ENCODE data around the gene UBE2R2.

- TF ChIP-seq MXI1 (conservative IDR thresholded peaks at IDR 0.05; ENCODE audit: poor library complexity, severe bottlenecking) (no peak), EZH2 (IDR thresholded peaks at IDR 0.05; ENCODE audit: borderline replicate concordance, insufficient read depth, low read length, poor library complexity, severe bottlenecking) (no peak), REST (IDR thresholded peaks at IDR 0.05; ENCODE audit: borderline replicate concordance) (no peak)
These were observed 115.3 kb downstream of the UBE2R2 start for GRCh38 chr9:33932078-33932807.

All from neural cell (in vitro differentiated cells).